ENCODE data around the gene NOTCH2.

The NOTCH2 gene

DNA sequence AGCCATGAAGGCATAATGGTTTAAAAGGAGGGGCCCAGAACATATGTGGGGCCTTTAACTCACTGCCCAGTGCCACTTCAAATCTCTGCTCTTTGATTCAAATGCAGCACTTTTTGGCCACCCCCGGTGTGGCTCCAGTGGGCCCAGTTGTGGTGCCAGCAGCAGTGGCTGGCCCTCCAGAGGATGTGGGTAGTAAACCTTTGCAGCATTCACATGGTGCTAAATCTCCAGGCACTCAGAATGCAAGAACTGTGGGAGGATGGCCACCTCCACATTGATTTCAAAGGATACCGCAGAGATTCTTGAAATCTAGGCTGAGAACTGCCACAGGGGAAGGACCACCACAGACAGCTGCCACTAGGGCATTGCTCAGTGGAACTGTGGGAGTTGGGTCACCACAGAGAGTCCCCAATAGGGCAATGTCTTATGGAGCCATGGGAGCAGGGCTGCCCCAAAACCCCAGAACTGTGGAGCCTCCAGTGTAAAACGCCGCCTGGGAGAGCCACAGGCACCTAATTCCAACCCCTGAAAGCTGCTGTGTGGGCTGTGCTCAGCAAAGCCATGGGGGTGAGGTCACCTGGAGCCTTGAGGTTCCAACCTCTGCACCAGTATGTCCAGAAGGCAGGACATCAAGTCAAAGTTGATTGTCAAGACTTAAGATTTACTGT, 166.6 kb downstream of the NOTCH2 start:
- no peak for DNase-seq

DNA sequence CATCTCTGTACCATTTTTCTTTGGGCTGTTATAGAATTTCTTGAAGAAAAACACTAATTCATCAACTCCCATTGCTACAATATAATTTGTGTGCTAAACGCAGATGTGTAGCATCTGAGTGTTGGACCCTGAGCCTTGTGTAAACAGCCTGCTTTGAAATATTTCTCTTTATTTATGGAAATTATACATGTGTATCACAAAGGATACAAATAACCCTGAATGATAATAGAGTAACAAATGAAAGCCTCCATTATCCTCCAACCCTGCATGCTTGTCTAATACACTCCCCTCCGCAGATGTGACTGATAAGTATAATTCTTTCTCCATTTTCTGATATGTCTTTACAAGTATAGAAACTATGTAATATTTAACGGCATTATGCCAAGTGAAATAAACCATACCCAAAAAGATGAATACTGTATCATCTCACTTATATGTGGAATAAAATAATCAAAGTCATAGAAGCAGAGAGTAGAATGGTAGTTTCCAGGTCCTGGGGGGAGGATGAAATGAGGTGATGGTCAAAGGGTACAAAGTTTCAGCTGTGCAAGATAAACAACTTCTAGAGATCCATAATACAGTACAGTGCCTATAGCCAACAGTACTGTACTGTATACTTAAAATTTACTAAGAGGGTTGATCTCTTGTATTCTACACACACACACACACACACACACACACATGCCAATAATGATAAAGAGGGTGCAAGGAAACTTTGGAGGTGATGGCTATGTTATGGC, 170.3 kb downstream of the NOTCH2 start:
- DNase-seq = no peak

DNA sequence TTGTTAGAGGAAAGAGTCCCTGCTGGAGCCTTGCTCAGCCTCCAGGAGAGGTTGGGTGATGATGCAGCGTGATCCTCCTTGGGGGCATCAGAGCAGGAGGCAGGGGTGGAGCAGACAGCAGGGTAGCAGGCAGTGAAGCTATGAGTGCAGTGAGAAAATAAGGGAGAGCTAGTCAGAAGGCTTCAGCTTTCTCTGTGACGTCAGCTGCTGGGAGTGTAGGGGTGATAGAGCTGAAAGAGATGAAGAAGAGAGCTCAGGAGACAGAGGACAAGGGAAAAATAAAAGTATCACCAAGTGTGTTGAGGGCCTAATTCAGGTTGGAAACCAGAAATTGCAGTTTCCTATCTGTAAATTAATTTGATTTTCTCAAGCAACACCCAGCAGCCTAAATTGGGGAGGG, 170.9 kb downstream of the NOTCH2 start:
- DNase-seq = no peak

DNA sequence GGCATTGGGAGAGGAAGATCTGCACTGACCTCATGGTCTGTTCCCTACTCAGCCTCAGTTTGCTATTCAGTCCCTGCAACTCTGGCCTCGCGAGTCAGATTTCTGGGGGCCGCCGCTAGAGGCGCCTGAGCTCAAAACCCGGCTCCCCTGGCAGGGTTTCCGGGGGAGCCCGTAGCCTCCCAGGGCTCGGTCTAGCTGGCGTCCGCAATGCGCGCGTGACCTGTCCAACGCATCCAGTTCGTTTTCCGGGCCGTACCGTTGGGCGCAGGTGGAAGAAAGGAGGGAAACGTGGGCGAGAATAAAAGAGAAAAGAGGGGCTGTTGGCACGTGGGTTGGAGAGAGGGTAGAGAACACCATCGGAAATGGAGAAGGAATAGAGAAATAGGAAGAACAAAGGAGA, 173.2 kb downstream of the NOTCH2 start, which contains the start of gene ADAM30:
TSS of gene ADAM30 (minus strand) at position 213 of the 400 bp plus-strand sequence. CDS start at position 34, 179 bp downstream.
- no peak for DNase-seq

DNA sequence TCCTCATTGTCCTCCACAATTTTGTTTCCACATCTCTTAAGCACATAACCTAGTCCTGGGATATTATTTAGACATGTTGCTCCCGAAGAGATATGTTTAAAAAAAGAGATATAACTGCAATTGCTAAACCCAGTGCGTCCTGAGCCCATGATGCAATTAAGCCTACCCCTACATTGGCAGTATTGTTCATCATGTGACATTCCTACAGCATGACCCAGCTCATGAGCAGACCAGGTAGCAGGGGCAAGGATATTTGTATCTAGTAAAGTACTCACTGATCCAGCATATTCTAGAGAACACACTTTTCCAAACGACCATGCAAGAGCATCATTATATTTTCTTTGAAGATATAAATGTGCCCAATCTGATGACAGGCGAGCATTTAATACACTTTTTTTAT, 174.4 kb downstream of the NOTCH2 start:
- DNase-seq = no peak

DNA sequence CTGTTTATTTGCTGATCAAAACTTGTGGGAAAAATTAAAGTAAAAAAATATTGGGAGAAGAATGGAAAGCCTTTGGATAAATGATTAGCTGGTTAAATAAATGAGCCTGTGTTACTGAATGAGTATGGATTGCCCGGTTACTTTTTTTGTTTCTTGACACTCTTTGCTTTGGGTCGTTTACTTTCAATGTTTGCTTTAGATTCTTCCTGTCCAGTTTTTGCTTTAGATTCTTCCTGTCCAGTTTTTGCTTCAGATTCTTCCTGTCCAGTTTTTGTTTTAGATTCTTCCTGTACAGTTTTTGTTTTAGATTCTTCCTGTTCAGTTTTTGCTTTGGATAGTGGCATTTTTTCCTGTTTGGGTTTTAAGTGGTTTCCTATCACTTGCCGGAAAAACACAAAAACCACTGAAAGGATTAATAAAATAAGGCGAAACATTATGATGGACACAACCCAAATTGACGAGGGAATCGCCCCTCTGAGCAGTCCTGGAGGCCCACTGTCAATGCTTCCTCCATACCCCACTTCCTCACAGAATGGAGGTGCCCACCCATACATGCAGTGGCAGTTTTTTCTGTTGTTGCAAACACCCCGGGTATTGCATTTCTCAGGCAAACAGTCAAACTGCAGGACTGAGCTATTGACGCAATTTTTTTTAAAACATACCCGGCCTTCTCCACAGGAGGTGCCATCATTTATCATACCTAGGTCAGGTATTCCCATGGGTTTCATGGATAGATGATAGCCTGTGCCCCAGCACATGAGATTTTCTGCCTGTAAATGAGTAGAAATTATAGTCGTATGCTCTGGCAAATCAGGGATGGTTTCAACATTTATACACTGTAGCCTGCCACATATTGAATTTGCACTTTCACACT, 175.4 kb downstream of the NOTCH2 start:
- no peak for DNase-seq

DNA sequence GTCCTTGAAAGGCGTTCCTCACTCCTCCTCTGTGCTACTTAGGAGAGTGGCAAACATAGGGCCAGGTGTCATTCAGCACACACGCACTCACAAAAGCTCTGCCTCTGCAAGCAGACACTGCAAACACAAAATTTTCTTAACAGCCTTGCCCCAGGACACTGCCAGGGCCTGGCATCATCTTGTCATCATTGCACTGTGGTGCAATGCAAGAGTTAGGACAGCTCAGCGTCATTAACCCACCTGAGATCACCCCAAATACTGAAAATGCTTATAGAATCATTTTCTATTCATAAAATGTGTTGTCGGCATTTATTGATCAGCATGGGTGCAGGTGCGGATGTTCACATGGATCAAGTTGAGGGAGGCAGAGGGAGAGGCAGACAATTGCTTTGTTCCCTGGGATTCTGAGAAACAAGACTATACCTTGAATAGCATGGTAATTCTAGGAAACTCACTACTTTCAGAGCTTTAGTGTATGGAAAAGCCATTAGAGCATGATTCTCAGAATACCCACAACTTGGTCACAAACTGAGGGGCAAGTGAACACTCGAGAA, 176.1 kb downstream of the NOTCH2 start:
- no peak for DNase-seq

DNA sequence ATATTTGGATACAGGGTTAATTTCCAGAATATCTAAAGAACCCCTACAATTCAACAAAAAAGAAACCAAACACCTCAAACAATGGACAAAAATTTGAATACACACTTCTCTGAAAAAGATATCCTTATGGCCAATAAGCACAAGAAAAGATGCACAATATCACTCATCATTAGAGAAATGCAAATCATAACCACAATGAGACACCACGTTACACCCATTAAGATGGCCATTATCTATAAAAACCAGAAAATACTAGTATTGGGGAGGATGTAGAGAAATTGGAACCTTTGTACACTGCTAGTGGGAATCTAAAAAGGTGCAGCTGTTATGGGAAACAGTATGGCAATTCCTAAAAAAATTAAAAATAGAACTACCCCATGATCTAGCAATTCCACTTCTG, 178.1 kb downstream of the NOTCH2 start:
- DNase-seq = no peak

DNA sequence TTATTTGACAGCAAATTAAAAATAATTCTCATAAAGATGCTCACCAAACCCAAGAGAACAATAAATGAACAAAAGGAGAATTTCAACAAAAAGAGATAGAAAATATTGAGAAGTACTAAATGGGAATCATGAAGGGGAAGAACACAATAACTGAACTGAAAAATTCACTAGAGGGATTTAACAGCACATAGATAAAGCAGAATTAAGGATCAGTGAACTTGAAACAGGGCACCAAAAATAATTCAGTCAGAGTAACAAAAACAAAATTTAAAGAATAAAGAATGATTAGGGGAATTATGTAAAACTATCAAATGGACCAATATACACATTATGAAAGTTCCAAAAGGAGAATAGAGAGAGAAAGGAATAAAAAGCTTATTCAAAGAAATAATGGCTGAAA, 181.0 kb downstream of the NOTCH2 start:
- DNase-seq = no peak

DNA sequence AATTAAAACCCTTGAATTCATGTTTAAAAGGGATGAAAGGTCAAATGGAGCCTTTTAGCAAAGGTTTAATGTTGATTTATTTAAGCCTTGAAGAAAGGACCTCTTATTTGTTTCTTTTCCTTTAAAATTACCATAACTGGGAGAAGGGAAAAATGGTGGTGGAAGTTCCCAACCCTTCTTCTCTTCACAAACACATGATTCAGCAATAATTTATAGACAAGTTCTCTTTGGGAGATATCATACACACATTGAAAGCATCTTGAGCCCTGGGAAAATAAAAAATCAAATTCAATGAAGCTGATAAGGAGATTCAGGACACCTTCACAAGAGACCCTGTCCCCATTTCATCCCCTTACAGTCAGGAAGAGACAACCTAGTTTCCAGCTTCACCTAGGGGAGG, 182.0 kb downstream of the NOTCH2 start:
- no peak for DNase-seq

DNA sequence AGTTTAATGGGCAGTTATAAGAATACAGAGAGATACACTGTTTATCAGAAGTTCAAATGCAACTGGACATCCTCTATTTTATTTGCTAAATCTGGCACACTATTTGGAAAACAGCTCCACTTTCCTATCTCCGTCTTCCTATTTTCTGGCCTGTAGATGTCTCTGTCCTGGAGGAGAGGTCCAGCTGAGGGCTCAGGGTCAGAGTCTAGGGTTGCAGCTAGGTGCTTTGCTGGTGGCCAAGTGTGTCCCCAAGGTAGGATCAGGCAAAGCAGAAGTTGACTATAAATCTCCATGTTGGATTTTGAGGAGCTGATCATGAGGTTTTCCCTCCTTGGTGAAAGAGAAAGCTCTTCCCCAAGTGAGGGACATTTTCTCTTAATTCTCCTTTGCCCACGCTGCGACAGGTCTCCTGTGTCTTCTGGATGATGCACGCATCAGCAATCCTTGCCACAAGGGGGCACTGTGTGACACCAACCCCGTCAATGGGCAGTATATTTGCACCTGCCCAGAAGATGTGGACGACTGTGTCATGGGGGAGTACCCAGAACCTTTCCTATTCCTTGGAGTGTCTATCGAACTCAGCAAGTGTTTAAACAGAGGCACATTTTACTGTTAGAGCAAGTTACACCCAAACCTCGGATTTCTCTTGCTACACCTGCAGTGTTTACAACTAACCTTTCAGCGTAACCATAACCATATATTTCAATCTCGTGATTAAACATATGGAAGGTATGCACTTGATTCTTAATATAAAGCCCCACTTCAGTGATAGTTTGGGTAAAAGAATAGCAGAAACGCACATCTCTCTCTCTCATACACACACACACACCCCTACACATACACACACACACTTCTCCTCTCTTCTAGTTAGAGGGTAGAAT, 183.3 kb downstream of the NOTCH2 start:
- DNase-seq = peak; percentile 14

DNA sequence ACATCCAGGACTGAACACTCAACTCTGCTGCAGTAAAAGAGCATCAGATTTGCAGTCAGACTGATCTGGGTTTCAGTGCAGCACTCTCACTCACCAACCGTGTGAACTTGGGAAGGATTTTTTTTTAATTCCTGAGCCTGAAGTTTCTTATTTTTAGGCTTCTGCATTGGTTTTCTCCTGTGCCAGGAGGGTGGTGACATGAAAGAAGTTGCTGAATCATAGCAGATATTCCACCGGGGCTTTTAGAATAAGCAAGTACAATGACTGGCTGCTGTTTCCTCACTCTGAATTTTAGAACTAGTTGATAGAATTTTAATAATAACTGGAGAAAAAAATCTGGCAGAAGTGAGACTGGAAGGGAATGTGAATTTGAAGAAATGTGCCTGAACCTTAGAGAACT, 184.8 kb downstream of the NOTCH2 start:
- no peak for DNase-seq

DNA sequence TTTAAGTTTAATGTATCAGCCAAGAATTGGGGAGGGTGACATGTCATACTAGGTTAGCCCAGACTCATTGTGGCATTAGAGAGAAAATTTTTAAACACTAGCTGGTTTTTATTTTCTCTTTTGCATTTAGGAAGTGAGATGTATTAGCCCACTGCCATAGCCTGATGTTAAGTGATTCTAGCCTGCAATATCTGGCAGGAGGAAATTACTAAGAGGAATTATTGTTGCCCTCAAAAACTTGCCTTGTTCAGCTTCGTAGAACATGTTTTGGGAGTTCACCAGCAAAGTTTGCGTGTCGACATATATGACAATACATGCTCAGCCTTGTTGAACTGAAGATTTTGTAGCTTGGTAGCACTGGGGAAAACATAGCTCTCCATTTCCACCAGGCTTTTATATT, 185.6 kb downstream of the NOTCH2 start:
- DNase-seq = no peak

DNA sequence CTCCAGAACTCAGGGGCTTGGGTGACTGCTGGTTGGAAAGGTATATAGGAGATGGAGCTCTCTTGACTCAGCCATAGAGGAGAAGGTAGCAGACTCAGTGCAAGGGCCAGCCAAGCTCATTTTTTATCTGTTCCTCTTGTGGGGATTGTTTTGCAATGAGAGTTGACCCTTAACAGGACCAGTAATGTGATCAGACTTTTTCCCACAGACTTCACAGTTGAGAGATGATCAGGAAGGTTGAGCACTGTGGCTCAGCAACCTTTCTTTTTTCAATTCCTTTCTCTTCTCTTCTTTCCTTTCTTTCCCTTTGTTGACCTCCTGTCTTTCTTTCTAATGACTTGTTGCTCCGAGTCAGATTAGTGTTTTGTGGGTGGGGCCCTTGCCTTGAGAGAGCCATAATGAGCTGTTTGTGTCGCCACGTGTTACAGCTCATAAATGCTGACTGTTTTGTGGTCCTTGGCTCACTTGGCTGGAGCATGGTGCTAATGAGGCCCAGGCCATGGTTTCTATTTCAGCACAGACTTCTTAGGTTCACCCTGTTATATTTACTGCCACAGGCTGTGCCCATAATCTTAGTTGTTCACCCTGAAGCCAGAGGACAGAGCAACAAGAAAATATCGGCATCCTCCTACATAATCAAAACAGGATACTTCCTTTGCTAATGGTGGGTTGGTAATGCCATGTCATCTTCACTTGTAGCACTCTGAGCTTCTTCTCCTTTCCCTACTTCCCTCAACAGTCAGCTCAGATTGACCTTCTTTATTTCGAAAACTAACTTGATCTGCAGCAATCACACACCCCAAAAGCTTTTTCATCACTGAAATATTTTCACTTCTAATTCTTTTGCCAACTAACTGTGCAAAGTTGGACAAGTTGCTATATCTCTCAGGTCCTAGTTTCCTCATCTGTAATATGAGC, 187.1 kb downstream of the NOTCH2 start:
- no peak for DNase-seq

DNA sequence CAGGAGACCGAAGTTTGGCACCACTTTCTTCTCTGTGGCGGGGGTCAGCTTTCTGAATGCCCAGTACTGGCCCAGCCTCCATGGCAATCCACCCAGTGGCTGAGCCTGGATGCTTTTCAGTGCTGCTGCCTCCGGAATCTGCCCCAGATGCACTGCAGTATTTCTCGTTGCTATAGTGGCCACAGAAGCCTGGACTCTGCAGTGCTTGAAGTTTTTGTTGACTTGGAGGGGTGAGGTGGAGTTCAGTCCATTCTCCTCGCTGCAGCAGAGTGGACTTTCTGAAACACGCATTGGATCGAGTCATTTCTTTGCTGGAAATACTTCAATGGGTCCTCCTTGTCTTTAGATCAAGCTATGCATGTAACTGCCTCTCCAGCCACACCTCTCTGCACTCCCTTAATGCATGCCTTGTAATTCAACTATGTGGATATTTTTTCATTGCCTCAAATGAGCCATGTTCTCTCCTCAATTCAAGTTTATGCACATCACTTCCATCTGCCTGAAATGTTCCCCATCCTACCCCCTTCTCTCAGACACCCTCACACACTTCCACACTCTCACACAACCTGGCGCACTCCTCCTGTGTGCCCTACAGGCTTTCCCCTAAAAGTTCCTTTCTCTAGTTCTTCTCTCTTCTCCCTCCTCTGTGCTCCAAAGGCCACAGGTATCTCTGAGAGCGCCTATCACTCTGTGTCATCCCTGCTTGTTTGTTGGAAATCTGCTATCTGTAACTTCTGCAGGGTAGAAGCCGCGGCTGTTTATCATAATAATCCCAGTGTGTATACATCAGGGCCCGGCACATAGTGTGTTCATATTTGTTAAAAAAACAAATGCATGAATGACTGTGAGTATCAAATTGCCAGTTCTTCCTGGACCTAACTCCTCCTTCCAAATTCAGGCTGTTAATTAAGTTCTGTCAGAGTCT, 189.7 kb downstream of the NOTCH2 start:
- no peak for DNase-seq

DNA sequence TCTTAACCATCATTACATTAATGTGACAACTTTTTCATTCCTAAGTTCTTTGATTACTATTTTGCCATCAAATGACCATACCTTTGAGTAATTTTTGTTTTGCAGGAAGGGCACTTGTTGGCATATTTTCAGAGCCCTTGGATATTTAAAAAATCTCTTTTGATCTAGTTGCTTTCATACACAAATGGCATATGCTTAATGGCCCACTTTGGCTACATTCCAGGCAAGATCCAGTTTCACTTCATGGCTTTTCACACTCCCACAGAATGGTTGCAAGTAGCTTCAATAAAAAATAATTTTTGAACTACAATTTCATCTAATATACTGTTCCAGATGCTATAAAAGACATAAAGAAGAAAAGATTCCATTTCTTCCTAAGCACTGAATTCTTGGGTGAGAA, 191.3 kb downstream of the NOTCH2 start:
- no peak for DNase-seq

DNA sequence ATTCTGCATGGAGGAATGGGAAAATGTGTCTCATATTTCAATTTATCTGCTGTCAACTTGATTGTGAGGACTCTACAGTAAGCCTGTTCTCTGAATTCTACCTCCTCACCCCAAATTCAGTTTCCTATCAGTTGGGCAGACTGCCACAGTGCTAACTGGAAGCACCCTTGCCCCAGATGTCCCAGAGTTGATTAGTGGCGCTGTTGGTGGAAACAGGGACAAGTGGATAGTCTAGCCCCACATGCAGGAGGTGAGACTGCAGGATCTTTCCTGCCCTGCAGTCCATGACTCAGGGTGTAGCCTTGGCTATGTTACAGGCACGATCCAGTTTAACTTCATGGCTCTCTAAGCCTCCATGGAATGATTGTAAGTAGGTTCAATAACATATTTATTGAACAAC, 195.3 kb downstream of the NOTCH2 start:
- no peak for DNase-seq

DNA sequence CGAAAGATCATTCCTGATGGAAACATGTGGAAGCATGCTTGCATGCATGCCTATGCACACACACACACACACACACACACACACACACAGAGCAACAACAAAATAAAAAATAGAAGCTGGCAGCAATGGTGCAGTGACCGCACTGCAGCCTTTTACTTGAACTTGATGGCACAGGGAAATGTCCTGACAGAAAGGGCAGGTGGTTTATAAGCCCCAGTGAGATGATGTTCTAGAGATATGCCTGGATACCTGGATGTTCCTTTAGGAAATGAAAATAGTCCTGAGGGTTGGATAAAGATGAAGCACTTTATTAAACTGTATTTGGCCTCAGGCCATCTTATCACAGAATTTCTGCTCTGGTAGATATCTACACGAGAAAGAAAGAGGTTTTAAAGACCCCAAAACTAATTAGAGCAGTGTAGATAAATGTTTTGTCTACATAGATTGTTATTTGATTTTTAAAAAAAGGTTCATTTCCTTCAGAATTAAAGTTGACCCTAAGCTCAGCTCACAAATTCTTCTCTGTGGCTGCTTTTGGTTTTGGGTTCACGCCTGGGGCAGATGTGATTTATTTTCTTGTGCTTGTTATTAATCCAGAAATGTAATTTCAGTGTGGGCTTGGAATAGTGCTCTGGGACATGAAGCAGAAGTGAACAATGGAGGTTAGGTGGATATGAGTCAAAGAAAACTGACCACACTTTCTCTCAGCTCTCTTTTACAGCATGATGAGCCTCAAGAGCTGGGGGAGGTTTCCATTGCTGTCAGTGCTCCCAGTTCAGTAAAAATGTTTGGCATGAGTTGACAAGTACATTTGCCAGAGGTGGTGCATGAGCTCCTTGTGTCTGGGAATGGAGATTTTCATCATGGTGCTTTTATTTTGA, 196.1 kb downstream of the NOTCH2 start:
- DNase-seq = no peak

DNA sequence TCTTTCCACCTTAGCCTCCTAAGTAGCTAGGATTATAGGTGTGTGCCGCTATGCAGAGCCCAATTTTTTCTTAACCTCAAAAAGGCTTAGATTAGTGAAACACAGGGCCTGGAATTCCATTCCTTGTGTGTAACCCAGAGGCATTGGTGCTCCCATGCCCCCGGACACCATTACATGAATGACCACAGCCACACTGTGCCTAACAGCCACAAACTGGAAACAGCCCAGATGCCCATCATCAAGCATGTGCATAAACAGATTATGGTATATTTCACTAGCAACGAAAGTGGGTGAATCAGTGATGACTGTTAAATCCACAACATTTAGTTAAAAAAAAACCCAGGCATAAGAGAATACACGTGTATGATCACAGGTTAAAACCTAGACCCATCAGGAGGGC, 197.6 kb downstream of the NOTCH2 start:
- no peak for DNase-seq

Data from retina (tissue), 1 donor.